Chondrocyte (in vitro differentiated cells): ENCODE data around the gene LSM8. TPM values are rescaled to one million over a fixed set of nuclear protein-coding genes. Genes with fewer than 3 reads are reported as not detected.
"Not testable (repeated sequence)": the region's sequence is repeated elsewhere in the genome, so short reads cannot be mapped to it uniquely, and the experiment has no call there.

Experiments used
- DNase-seq: peaks from one replicate; pipeline ENCODE4 v3.0.0; 2021; ENCODE audit warnings: mixed read lengths, low spot score
- H3K27ac Mint-ChIP-seq: one replicate; pipeline ENCODE4 v1.8.0; 2021; ENCODE audit warnings: mild to moderate bottlenecking, moderate library complexity, mixed read lengths; ENCODE audit not compliant: unreplicated experiment
- H3K27me3 Mint-ChIP-seq: 2 replicates; pipeline ENCODE4 v1.8.0; 2021; ENCODE audit warnings: low read depth, mixed read lengths
- H3K36me3 Mint-ChIP-seq: 2 replicates; pipeline ENCODE4 v1.8.0; 2021; ENCODE audit warnings: low read depth, mixed read lengths
- H3K4me1 Mint-ChIP-seq: 2 replicates; pipeline ENCODE4 v1.8.0; 2021; ENCODE audit warnings: low read depth, mild to moderate bottlenecking, mixed read lengths
- H3K4me3 Mint-ChIP-seq: one replicate; pipeline ENCODE4 v1.8.0; 2021; ENCODE audit warnings: mild to moderate bottlenecking, moderate library complexity, mixed read lengths; ENCODE audit not compliant: unreplicated experiment
- H3K9me3 Mint-ChIP-seq: 2 replicates; pipeline ENCODE4 v1.8.0; 2021; ENCODE audit warnings: low read depth, mixed read lengths
- total RNA-seq: library from RNA; stranded (reverse); gene quantifications from 3 replicates; pipeline ENCODE4 v1.2.1, GENCODE V29; 2021
- TF ChIP-seq, protein P1 (sequence below): fragments of 200-600 bp; sonication (generic); IDR thresholded peaks from 2 replicates; pipeline ENCODE4 v1.5.0; 2021; ENCODE audit warnings: antibody characterized with exemption, mild to moderate bottlenecking, moderate library complexity

LSM8 gene
- total RNA-seq, 1 donor from 2014 or later, result 21.5 TPM

DNA sequence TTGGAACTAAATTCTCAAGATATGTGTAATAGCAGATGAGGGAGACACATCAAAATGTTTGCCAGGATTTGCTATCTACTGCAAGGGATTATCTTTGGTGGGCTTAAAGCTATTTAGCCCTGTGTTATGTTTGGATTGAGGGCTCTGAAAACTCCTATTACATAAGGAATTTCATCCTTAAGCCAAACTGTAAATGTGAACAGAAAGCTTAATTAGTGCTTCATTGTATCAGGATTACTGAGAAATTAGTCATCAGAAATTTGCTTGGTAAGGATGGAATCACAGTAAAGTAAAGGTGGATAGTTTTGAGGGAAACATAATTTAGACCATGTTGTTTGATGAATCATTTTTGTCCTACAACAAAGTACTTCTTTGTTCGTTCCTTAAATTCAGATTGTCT lies 48.9 kb downstream of the LSM8 start:
- no peak for DNase-seq
- Mint-ChIP-seq H3K9me3 (no peaks in the 10 kb centered on the region), H3K4me1 (no peaks in the 10 kb centered on the region), H3K27ac (no peak overlapping the region), H3K4me3 (no peak overlapping the region), H3K36me3 (no peaks in the 10 kb centered on the region), H3K27me3 (peaks cover 9% of the 10 kb centered on the region)
- TF ChIP-seq, protein P1, sequence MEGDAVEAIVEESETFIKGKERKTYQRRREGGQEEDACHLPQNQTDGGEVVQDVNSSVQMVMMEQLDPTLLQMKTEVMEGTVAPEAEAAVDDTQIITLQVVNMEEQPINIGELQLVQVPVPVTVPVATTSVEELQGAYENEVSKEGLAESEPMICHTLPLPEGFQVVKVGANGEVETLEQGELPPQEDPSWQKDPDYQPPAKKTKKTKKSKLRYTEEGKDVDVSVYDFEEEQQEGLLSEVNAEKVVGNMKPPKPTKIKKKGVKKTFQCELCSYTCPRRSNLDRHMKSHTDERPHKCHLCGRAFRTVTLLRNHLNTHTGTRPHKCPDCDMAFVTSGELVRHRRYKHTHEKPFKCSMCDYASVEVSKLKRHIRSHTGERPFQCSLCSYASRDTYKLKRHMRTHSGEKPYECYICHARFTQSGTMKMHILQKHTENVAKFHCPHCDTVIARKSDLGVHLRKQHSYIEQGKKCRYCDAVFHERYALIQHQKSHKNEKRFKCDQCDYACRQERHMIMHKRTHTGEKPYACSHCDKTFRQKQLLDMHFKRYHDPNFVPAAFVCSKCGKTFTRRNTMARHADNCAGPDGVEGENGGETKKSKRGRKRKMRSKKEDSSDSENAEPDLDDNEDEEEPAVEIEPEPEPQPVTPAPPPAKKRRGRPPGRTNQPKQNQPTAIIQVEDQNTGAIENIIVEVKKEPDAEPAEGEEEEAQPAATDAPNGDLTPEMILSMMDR, result no peak

DNA sequence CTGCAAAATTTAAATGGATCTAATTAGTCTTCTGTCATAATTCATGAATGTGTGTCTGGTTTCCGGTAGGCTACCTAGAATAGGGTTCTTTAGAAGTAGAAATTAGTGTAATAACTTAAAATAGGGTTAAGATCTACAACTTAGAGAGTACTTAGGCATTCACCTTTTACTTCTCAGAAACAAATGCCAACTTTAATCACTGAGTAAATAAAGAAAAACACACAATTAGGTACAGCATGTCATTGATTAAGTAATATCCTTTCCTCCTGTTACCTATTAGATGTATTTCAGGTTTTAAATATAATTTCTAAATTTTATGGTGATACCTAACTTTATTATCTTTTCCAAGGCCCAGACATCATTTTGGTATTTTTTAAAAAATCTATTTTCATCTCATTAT lies 49.8 kb downstream of the LSM8 start:
- H3K27ac Mint-ChIP-seq, result no peak overlapping the region
- no peaks in the 10 kb centered on the region for H3K4me1 Mint-ChIP-seq
- peaks cover 9% of the 10 kb centered on the region for H3K27me3 Mint-ChIP-seq
- H3K4me3 Mint-ChIP-seq, result no peak overlapping the region
- no peak for DNase-seq
- H3K36me3 Mint-ChIP-seq, result no peaks in the 10 kb centered on the region
- TF ChIP-seq, protein P1, result no peak
- H3K9me3 Mint-ChIP-seq, result no peaks in the 10 kb centered on the region

DNA sequence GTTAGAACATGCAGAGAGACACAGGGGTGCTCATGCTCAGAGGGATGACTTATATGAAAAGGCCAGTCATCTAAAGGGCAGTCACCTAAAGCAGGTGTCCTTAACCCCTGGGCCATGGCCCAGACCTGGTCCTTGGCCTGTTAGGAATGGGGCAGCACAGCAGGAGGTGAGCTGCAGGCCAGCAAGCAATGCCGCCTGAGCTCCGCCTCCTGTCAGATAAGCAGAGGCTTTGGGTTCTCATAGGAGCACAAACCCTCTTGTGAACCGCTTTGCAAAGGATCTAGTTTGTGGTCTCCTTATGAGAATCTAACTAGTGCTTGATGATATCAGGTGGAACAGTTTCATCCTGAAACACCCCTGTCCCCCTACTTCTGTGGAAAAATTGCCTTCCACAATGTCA lies 55.0 kb downstream of the LSM8 start:
- Mint-ChIP-seq H3K27me3 (peaks cover 7% of the 10 kb centered on the region), H3K9me3 (no peaks in the 10 kb centered on the region), H3K36me3 (no peaks in the 10 kb centered on the region), H3K4me1 (no peaks in the 10 kb centered on the region), H3K4me3 (no peak overlapping the region), H3K27ac (no peak overlapping the region)
- TF ChIP-seq, protein P1, result no peak
- no peak for DNase-seq

DNA sequence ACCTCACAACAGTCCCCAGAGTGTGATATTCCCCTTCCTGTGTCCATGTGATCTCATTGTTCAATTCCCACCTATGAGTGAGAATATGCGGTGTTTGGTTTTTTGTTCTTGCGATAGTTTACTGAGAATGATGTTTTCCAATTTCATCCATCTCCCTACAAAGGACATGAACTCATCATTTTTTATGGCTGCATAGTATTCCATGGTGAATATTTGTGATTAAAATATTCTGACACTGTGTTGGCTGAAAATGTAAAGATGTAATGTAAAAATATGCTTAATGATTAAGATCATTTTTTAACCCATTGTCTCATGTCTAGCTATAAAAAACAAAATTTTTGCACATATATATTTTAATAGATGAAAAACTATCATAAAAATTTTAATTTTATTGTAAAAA lies 56.4 kb downstream of the LSM8 start:
- H3K27me3 Mint-ChIP-seq, H3K4me3 Mint-ChIP-seq, H3K27ac Mint-ChIP-seq, DNase-seq, H3K9me3 Mint-ChIP-seq, H3K4me1 Mint-ChIP-seq, H3K36me3 Mint-ChIP-seq: not testable (repeated sequence)

Other genes with a start within 250 kb of the LSM8 start
- gene ANKRD7, start 40.5 kb downstream of the LSM8 start, total RNA-seq, result not detected in 3 replicates